Renal pelvis (tissue), 4 donors: Measurements from ENCODE around the gene WDCP. TPM values are rescaled to one million over a fixed set of nuclear protein-coding genes. Genes with fewer than 3 reads are reported as not detected.
"Not testable (repeated sequence)": the region's sequence is repeated elsewhere in the genome, so short reads cannot be mapped to it uniquely, and the experiment has no call there.

ENCODE experiments used
- DNase-seq: peaks from one replicate; pipeline ENCODE4 v3.0.0-alpha.2; 2013
- polyA plus RNA-seq, 3 donors: library from polyadenylated mRNA; unstranded; fragments of 120-200 nt; gene quantifications; one replicate each; pipeline ENCODE4 v1.2.1, GENCODE V29; 2013; ENCODE audit not compliant: insufficient read length in 3 of 3

Gene WDCP
- polyA plus RNA-seq, 3 donors: 14.4 to 15.0 (median 14.7) TPM

- DNase-seq: no peak
Observed at GRCh38 chr2:24073816-24074215, 26.6 kb upstream of the WDCP start.

GRCh38 chr2:24072259-24072658 lies 25.1 kb upstream of the WDCP start:
- no peak for DNase-seq

- DNase-seq: no peak
Observed at GRCh38 chr2:24065341-24065740, 18.1 kb upstream of the WDCP start.

GRCh38 chr2:24058564-24059271 lies 11.5 kb upstream of the WDCP start:
- no peak for DNase-seq

GRCh38 chr2:24055750-24056149 lies 8.6 kb upstream of the WDCP start:
- no peak for DNase-seq

GRCh38 chr2:24054366-24055010 lies 7.3 kb upstream of the WDCP start:
- DNase-seq: no peak

GRCh38 chr2:24052951-24053350 lies 5.8 kb upstream of the WDCP start:
- DNase-seq: no peak

GRCh38 chr2:24051833-24052232 lies 4.6 kb upstream of the WDCP start:
- no peak for DNase-seq

GRCh38 chr2:24050041-24050979 lies 3.1 kb upstream of the WDCP start:
- DNase-seq: no peak

- peak; percentile 56 for DNase-seq
Observed at GRCh38 chr2:24049485-24050021, 2.4 kb upstream of the WDCP start, which contains the start of gene FKBP1B. FKBP1B (plus strand) TSS chr2:24049741; CDS start chr2:24049850, 109 bp downstream.

GRCh38 chr2:24048769-24049484 lies 1.7 kb upstream of the WDCP start:
- DNase-seq: no peak

- no peak for DNase-seq
Observed at GRCh38 chr2:24047703-24048033, 477 bp upstream of the WDCP start.

GRCh38 chr2:24046599-24046929 lies 627 bp downstream of the WDCP start:
- no peak for DNase-seq

- no peak for DNase-seq
Observed at GRCh38 chr2:24045511-24046508, 1.4 kb downstream of the WDCP start.

- not testable (repeated sequence) for DNase-seq
Observed at GRCh38 chr2:24043133-24043532, 4.1 kb downstream of the WDCP start.

- DNase-seq: no peak
Observed at GRCh38 chr2:24040511-24040910, 6.7 kb downstream of the WDCP start.

GRCh38 chr2:24038786-24039499 lies 8.2 kb downstream of the WDCP start:
- DNase-seq: no peak

GRCh38 chr2:24026233-24026632 lies 21.0 kb downstream of the WDCP start:
- DNase-seq: no peak

- no peak for DNase-seq
Observed at GRCh38 chr2:24024996-24025663, 22.1 kb downstream of the WDCP start.
